Fibroblast of lung (primary cell): ENCODE measurements around the gene MYO1G.

Experiments
- CTCF ChIP-seq, 2 donors: IDR thresholded peaks in 1 of 2; conservative IDR thresholded peaks in 1 of 2; 1 replicate in 1 of 2; 2 replicates in 1 of 2; pipeline ENCODE4 v1.5.1; 2011 to 2012; ENCODE audit warnings: low read length in 2 of 2, control low read depth in 1 of 2, inconsistent platforms in 1 of 2, low read depth in 1 of 2, mild to moderate bottlenecking in 1 of 2
- EZH2 ChIP-seq: IDR thresholded peaks from 2 replicates; pipeline ENCODE4 v1.5.1; 2012; ENCODE audit warnings: low read length, control low read depth, mild to moderate bottlenecking; ENCODE audit errors: missing control alignments

GRCh38 chr7:44945479-44945878, 33.3 kb downstream of the MYO1G start:
- TF ChIP-seq CTCF (conservative IDR thresholded peaks at IDR 0.05 in 1 of 2, IDR thresholded peaks at IDR 0.05 in 1 of 2; ENCODE audit: low read depth in 1 of 2, low read length in 2 of 2) (no peak), EZH2 (no peak)
